ENCODE results near the gene CSTB. TPM values are rescaled to one million over a fixed set of nuclear protein-coding genes. Genes with fewer than 3 reads are reported as not detected.

Gene CSTB
- total RNA-seq, 1 donor from 2014 or later, result 55.5 TPM

DNA sequence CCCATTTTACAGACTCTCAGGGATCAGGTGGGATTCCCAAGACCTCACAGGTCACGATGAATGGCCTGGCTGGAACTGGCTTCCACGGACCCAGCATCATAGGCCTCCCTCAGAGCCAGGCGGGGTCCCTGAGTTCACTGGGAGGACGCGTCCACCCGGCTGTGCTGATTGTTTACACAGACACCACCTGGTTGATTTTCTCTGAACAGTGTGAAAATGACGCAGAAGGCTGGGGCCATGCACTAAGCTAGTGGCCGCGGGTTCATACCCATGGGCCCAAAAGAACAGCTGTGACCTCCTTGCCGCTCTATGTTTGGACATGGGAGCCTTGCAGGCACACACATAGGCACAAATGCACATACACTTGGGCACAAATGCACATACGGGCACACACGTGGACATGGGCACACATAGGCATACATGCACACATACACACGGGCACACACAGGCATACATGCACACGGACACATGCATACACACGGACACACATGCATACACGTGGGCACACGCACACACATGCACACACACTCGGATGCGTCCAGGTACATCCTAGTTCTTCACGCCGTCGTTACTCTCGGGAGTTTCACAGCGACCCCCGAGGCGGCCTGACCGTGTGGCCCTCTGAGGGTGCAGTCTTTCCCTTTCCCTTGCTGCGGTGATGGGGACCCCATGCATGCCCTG, 23.2 kb downstream of the CSTB start:
- no peak for DNase-seq (ENCODE audit: extremely low read depth, low read depth, low spot score)

DNA sequence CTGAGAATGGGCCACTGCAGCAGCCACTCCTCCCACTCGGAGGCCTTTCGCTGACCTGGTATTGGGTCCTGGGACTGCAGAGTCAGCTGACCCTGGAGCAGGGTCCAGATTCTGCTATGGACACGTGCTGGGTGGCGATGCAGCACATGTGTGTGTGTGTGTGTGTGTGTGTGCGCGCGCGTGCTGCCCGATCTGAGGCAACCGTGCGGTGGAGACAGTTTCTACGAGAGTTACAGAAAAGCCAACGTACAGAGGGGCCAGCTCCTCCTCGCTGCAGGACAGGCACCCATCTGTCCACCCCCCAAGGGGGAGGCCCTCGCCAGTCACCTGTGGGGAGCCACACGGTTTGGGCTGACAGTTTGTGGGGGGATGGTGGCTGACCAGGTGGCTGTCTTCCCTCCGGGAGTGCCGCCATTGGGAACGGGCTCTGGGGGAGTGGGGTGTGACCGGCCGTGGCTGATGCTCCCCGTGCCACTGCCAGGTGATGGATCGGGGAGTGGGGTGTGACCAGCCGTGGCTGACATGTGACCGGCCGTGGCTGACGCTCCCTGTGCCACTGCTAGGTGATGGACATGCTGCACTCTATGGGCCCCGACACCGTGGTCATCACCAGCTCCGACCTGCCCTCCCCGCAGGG, 24.0 kb downstream of the CSTB start:
- DNase-seq (ENCODE audit: extremely low read depth, low read depth, low spot score), result no peak

DNA sequence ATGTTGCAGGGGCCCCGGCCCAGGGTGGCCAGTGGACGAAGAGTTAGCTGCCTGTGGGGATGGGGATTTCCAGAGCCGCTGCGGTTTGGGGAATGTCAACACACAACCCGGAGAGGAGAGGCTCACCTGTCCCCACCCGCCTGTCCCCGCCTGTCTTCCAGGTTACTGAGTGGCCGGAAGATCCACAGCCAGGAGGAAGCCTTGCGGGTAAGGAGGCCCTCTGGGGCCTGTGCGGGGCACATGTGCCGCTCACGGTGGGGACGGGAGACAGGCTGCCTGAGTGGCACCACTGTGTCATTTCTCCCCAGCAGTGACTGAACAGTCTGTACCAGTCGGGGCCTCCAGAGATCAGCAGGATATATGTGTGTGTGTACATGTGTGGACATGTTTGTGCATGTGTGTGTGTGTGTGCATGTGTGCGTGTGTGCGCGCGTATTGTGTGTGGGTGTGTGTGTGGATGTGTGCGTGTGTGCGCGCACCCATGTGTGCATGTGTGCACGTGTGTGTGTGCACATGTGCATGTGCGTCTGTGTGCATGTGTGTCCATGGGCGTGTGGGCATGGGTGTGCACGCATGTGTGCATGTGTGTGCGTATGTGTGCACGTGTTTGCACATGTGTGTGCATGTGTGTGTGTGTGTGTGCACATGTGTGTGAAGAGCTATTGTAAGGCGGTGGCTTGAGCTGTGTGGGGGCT, 25.6 kb downstream of the CSTB start:
- DNase-seq (ENCODE audit: extremely low read depth, low read depth, low spot score), result no peak

DNA sequence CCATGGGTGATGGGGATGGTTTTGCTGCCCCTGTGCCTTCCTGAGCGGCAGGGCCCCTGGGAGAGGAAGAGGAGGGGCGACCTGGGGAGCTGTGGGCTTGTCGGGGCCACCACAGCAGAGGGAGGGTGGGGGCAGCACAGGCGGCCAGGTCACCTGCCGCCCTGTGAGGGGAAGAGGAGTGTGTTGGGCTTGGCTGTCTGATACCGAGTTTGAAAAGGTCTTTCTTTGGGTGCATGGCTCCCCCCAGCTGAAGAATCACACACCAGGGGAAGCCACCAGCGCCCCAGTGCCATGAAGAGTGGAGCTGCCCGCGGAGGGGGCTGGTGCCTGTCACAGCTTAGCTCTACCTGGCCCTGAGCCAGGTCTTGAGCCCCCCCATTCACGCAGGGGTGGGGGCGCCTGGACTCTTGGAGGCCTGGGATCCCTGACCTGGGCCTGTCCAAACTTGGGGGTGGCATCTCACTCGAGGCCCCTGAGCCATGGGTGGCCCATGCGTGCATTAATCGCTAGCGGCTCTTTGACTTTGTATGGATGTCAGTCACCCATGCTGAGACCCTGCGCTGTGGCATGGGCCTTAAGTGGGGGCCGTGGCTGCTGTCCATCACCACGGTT, 26.4 kb downstream of the CSTB start:
- DNase-seq (ENCODE audit: extremely low read depth, low read depth, low spot score), result no peak

DNA sequence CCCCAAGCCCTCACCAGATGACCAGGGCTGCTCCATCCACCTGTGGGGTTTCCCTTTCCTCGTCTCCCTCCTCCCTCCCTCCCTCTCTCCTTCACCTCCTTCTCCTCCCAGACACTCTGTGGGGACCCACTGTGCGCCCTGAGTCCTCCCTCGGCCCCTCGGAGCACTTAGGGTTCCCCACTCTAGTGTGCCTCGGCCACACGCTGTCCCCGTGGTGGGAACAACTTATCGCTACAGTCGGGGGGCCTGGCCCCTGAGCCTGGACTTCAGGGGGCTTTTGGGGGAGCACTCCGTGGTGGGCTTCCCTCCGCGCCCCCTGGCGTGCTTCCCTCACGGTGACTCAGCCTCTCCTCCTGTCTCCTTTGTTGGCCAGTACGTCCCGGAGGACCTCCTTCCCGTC, 27.5 kb downstream of the CSTB start:
- DNase-seq (ENCODE audit: extremely low read depth, low read depth, low spot score), result no peak

DNA sequence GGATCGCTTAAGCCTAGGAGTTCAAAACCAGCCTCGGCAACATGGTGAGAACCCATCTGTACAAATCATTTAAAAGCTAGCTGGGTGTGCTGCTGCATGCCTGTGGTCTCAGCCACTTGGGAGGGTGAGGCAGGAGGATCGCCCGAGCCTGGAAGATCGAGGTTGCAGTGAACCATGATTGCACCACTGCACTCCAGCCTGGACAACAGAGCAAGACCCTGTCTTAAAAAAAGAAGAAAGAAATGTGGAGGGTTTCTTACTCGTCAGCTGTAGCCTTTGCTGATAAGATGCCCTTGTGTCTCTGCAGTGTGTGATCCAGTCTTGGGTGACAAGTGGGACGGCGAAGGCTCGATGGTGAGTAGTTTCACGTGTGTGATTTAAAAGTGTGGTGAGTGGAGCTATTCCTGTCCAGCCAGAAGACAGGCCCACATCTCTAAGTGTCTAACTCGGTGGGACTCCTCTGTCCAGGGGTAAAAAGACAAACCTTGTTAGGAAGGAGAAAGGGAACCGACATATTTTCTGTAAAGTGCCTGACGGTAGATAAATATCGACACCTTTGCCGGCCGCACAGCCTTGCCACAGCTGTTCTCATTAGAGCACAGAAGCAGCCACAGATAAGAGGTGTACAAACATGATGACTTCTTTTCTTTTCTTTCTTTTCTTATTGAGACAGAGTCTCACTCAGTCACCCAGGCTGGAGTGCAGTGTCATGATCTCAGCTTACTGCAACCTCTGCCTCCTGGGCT, 30.2 kb downstream of the CSTB start:
- no peak for DNase-seq (ENCODE audit: extremely low read depth, low read depth, low spot score)

DNA sequence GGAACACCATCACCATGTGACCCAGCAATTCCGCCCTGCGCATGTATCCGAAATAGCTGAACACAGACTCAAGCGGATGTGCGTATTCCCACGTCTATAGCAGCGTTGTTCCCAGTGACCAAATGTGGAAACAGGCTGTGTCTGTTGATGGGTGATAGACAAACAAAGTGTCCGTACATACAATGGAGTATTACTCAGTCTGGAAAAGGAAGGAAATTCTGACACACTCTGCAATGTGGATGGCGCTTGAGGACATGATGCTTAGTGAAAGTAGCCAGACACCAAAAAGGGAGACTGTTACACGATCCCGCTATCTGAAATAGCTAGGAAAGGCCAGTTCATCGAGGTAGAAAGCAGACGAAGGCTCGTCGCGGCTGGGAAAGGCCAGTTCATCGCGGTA, 31.4 kb downstream of the CSTB start:
- no peak for DNase-seq (ENCODE audit: extremely low read depth, low read depth, low spot score)

DNA sequence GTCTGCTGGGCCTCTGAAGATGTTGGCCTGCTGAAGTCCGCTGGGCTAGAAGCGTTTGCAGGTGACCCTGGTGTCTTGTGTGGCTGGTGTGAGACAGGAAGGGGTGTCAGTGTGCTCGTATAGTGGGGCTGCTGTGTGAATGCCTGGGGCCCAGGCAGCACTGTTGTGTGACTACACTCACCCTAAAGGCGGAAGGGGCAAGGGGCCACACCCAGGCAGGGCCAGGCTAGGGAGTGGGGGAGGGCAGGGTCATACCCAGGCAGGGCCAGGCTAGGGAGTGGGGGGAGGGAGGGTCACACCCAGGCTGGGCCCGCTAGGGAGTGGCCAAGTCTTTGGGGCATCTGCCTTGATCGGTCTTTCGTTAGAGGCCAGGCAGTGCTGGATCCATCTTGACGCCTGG, 32.2 kb downstream of the CSTB start:
- no peak for DNase-seq (ENCODE audit: extremely low read depth, low read depth, low spot score)

DNA sequence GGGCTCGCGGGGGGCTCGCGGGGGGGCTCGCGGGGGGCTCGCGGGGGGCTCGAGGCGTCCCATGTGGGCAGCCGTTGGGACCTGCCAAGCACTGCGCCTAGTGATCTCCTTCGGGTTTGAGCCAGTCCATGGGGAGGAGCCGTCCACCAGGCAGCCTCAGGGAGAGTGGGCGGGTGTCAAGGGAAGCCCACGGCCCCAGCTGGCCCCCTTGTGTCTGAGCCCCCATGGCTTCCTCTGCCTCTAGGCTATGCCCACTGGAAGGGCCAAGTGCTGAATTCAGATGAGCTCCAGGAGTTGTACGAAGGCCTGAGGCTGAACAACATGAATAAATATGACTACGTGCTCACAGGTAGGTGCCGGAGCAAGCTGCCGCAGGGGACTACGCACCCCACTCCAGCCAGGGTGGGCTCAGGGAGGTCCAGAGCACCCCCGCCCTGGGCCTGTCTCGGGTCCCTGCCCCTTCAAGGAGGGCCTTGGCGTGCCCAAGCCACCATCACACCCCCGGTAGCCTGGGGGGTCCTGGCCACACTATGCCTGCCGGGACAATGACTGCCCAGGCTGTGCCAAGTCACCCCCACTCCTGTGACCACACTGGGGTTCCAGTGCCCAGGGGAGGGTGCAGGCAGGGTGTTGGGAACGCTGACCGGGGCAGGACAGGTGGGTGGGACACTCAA, 34.5 kb downstream of the CSTB start:
- no peak for DNase-seq (ENCODE audit: extremely low read depth, low read depth, low spot score)

DNA sequence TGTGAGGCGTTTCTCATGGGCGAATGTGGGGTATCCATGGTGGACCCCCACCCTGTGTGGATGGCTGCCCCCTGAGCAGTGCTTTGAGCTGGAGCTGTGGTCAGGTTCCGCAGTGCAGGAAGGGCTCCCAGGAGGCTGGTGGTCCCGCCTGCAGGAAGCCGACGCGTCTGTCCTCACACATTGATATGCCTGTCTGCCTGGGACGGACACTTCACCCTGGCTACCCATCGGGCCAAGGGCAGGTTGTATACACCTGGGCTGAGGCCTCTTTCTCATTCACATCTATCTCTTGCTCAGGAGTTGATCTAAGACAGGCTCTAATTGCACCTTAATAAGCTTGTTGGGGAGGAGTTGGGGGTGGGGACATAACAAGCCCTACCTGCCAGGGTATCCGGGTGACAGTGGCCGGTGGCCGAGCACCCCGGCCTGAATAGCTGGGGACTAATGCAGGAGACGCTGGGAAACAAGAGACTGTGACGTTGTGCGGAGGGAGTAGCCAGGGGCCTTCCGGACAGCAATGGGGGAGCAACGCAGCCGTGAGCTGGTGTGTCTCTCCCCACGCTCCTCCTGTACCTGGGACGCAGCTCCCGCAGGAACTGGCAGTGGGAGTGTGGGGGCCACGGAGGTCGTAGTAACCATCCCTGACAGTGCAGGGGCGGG, 35.5 kb downstream of the CSTB start:
- DNase-seq (ENCODE audit: extremely low read depth, low read depth, low spot score), result no peak

DNA sequence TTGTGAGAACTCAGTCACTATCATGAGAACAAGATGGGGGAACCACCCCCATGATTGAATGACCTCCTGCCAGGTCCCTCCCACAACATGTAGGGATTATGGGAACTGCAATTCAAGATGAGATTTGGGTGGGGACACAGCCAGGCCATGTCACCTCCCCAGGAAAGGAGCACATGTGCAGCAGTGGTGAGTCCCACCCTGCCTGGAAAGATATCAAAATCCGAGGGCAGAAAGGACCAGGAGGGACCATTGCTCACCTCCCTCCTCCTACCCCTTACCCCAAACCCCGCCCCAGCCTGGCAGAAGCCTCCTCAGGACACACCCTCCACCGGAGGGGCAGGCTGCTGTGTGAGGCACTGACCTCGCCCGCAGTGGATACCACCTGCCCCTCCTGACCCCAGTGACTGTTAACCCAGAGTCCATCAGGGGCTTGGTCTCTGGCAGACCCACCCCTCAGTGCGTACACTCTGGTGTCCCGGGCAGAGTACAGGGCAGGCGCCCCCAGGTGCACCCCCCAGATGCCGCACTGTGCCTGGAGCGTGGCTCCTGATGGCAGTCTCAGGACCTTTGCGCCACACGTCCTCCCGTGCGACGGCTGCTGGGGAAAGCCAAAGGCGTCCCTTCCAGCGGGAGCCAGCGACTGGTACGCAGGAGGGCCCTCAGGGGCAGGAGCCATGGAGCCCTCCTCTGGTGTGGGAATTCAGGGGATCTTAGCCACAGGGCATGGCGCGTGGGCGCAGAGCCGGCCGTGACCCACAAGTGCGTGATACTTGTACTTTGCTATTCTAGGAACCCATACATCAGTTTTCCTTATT, 36.3 kb downstream of the CSTB start:
- no peak for DNase-seq (ENCODE audit: extremely low read depth, low read depth, low spot score)

DNA sequence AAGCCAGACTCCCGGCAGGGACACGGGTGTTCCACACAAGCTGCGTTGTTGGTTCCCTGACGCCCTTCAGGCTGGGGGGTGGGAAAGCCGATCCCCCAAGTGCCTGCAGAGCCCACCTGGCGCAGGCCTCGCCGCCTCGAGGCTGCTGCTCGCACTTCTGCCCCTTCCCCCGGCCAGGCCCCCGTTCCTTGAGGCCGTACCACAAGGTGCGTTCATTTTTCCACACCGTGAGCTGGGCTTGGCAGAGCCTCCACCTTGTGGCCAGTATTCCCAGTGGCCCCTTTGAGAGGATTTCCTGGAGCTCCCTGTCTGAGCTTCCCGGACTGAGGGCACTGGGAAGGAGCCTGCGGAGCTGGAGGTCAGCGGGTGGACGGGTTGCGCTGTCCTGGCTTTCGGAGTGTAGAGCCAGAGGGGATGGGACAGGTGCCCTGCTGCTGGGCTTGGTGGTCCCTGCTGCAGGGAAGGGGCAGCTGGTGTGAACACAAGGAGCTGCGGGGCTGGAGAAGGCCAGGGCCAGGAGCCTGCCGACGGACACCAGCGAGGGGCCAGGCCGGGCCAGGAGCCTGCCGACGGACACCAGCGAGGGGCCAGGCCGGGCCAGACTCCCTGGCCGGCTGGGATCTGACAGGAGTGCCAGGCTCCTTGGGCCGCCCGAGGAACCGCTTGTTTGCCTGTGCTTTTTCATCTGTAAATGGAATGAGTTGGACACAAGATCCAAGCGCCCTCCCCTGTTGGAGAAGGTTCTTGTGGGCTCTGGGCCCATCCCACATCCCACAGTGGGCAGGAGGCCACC, 38.8 kb downstream of the CSTB start:
- no peak for DNase-seq (ENCODE audit: extremely low read depth, low read depth, low spot score)

DNA sequence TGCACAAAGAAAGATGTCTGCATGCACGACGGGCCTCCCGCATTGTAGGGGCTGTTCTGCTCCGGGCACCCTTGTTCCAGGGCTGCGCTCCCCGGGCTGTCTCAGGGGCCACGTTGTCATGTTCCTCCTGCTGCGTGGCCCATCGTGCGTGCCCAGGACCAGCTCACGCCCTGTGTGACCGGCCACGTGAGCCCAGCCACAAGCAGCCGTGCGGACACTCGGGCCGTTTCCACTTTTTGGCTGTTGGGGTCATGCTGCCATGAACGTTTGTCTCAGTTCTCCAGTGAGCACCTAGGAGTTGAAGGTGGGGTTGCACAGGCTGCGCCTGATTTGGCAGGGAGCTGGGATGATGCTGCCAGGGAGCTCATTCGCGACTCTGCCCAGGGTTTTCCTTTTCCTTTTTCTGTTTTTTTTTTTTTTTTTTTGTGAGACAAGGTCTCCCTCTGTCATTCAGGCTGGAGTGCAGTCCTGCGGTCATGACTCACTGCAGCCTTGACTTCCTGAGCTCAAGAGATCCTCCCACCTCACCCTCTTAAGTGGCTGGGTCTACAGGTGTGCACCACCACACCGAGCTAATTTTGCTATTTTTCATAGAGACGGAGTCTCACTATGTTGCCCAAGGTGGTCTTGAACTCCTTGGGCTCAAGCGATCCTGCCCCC, 39.8 kb downstream of the CSTB start:
- no peak for DNase-seq (ENCODE audit: extremely low read depth, low read depth, low spot score)

DNA sequence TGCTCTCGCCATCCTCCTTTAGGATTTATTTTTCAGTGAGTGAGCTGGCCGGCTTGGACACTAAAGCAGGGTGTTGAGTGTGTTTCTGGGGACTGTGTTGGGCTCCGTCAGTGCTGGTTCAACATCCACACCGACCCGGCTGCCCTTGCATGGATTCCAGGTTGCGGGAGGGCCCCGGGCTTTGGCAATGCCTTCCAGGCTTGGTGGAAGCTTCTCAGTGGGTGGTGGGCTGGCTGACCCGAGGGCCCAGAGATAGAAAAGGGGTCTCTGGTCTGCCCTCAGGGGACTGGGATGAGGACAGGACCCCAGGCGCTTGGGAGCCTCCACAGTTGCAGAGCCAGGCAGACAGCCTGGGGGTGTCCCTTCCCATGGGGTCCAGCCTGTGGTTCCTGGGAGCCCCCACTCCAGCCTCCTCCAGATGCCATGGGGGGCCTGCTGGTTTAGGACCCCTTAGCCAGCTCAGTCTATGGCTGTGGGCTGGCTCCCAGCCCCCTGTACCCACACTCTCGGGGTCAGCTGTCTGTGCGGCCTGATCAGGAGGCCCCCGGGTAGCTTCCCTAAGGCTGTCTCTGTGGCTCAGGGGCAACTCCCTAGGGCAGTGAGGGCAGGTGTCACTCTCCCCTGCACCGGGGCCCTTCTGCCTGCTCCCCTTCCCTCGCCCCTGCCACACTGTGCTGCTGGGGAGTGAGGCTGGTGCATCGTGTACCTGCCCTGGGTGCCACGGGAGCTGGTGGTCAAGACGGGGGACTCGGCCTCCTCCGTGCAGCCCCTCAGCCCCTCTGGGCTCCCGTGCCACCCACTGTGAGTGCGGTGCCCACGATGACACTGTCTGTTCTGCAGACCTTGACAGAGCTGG, 40.6 kb downstream of the CSTB start:
- DNase-seq (ENCODE audit: extremely low read depth, low read depth, low spot score), result no peak

DNA sequence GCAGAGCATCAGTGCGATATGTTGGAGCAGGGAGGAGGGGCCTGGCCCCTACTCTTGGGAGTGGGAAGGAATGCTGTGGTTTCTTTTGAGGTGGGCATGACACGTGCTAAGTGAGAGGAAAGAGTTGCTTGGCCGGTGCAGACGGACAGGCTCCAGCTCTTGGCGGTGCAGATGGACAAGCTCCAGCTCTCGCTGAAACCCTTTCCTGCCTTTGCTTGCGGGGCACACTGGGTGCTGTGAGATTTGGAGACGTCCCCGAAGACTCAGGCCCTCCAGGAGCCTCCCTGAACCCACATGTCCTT, 41.2 kb downstream of the CSTB start:
- no peak for DNase-seq (ENCODE audit: extremely low read depth, low read depth, low spot score)

DNA sequence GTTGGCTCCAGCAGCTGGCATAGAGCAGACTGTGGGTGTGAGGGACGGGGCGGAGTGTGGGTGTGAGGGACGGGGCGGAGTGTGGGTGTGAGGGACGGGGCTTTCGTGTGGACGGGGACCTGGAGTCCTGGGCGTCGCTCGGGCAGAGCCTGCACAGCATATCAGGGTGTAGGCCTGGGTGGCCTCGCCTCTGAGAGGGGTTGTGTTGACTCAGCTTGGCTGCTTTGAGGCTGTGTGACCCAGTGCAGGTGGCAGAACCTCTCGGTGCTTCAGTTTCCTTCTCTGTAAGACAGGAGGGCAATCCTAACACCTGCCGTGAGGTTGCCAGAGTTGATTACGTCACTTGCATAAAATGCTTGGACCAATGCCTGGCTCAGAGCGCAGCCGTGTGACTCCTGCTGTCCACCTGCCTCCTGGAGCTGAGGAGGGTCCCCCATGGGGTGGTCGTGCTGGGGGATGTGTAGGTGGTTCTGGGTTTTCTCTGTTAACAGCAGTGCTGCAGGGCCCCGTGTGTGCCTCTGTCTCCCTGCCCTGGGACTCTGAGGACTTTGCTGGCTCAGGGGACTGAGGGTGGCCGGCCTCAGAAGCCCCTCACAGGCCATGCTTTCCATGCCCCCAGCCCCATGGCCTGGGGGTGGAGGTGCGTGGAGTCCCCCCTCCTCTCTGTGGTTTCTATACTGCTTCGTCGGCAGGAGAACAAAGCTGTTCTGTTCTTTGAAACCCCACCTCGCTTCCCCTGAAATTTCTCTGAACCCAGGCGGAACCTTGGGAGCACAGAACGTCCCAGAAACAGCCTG, 41.8 kb downstream of the CSTB start:
- no peak for DNase-seq (ENCODE audit: extremely low read depth, low read depth, low spot score)
